ENCODE results near the gene GREB1. TPM values are rescaled to one million over a fixed set of nuclear protein-coding genes. Genes with fewer than 3 reads are reported as not detected.

The GREB1 gene
- total RNA-seq, 4 donors from 2014 or later = 8.1 to 74.3 (median 26.7) TPM

GRCh38 chr2:11505652-11506610, 27.9 kb upstream of the GREB1 start:
- peaks cover 0 to 25% (median 0%) of the 10 kb centered on the region in 4 donors for H3K4me1 ChIP-seq
- H3K9me3 ChIP-seq = peaks cover 0 to 8% (median 0%) of the 10 kb centered on the region in 4 donors
- H3K36me3 ChIP-seq = no peaks in the 10 kb centered on the region
- WGBS, 2 donors = 84 to 85% methylated on average over 11 of the region's 11 CpGs
- peak overlapping the region in 1 of 4 donors; percentile 2 for H3K27ac ChIP-seq
- no peak overlapping the region for H3K4me3 ChIP-seq
- DNase-seq (ENCODE audit: low spot score in 2 of 2) = no peak
- no peak for TF ChIP-seq POLR2A (IDR thresholded peaks at IDR 0.05)
- no peak for TF ChIP-seq EP300 (IDR thresholded peaks at IDR 0.05)
- no peak for TF ChIP-seq CTCF (IDR thresholded peaks at IDR 0.05)
- H3K27me3 ChIP-seq = no peaks in the 10 kb centered on the region

- peaks cover 0 to 25% (median 0%) of the 10 kb centered on the region in 4 donors for H3K4me1 ChIP-seq
- H3K9me3 ChIP-seq = peaks cover 0 to 8% (median 0%) of the 10 kb centered on the region in 4 donors
- DNase-seq (ENCODE audit: low spot score in 2 of 2) = no peak
- no peaks in the 10 kb centered on the region for H3K36me3 ChIP-seq
- 56 to 58% methylated on average over 3 of the region's 3 CpGs for WGBS, 2 donors
- no peak for TF ChIP-seq EP300 (IDR thresholded peaks at IDR 0.05)
- no peak for TF ChIP-seq POLR2A (IDR thresholded peaks at IDR 0.05)
- TF ChIP-seq CTCF (IDR thresholded peaks at IDR 0.05) = no peak
- no peak overlapping the region for H3K4me3 ChIP-seq
- peak overlapping the region in 1 of 4 donors; percentile 2 for H3K27ac ChIP-seq
- no peaks in the 10 kb centered on the region for H3K27me3 ChIP-seq
Measured at GRCh38 chr2:11506611-11506969, 27.3 kb upstream of the GREB1 start.

GRCh38 chr2:11507517-11507916, 26.3 kb upstream of the GREB1 start:
- H3K4me1 ChIP-seq = peaks cover 0 to 25% (median 0%) of the 10 kb centered on the region in 4 donors
- WGBS, 2 donors = 45 to 53% methylated on average over 2 of the region's 2 CpGs
- H3K9me3 ChIP-seq = peaks cover 0 to 8% (median 0%) of the 10 kb centered on the region in 4 donors
- H3K4me3 ChIP-seq = no peak overlapping the region
- H3K27me3 ChIP-seq = no peaks in the 10 kb centered on the region
- peak overlapping the region in 3 of 4 donors; percentile 13 to 75 (median 36) for H3K27ac ChIP-seq
- no peaks in the 10 kb centered on the region for H3K36me3 ChIP-seq
- DNase-seq (ENCODE audit: low spot score in 2 of 2) = no peak
- TF ChIP-seq EP300 (IDR thresholded peaks at IDR 0.05) (no peak), POLR2A (IDR thresholded peaks at IDR 0.05) (no peak), CTCF (IDR thresholded peaks at IDR 0.05) (no peak)

- 27 to 40% methylated on average over 8 of the region's 8 CpGs for WGBS, 2 donors
- H3K4me3 ChIP-seq = no peak overlapping the region
- peaks cover 0 to 4% (median 0%) of the 10 kb centered on the region in 4 donors for H3K9me3 ChIP-seq
- peaks cover 0 to 25% (median 0%) of the 10 kb centered on the region in 4 donors for H3K4me1 ChIP-seq
- peak overlapping the region in 3 of 4 donors; percentile 4 to 75 (median 36) for H3K27ac ChIP-seq
- H3K27me3 ChIP-seq = no peaks in the 10 kb centered on the region
- no peaks in the 10 kb centered on the region for H3K36me3 ChIP-seq
- no peak for TF ChIP-seq POLR2A (IDR thresholded peaks at IDR 0.05)
- TF ChIP-seq EP300 (IDR thresholded peaks at IDR 0.05) = peak in 1 of 2 donors; percentile 56
- DNase-seq (ENCODE audit: low spot score in 2 of 2) = no peak
Measured at GRCh38 chr2:11508279-11508678, 25.6 kb upstream of the GREB1 start.

GRCh38 chr2:11509657-11510360, 24.0 kb upstream of the GREB1 start:
- peaks cover 0 to 25% (median 0%) of the 10 kb centered on the region in 4 donors for H3K4me1 ChIP-seq
- TF ChIP-seq POLR2A (IDR thresholded peaks at IDR 0.05) = no peak
- no peak for TF ChIP-seq CTCF (IDR thresholded peaks at IDR 0.05)
- no peak for TF ChIP-seq EP300 (IDR thresholded peaks at IDR 0.05)
- no peak for DNase-seq (ENCODE audit: low spot score in 2 of 2)
- WGBS, 2 donors = 91 to 96% methylated on average over 3 of the region's 3 CpGs
- no peaks in the 10 kb centered on the region for H3K9me3 ChIP-seq
- H3K27ac ChIP-seq = no peak overlapping the region
- no peak overlapping the region for H3K4me3 ChIP-seq
- H3K27me3 ChIP-seq = no peaks in the 10 kb centered on the region
- no peaks in the 10 kb centered on the region for H3K36me3 ChIP-seq

Data from tibial nerve (tissue), 4 donors.